GM12878 (cell line): ENCODE measurements around the gene FBXL7. TPM values are rescaled to one million over a fixed set of nuclear protein-coding genes. Genes with fewer than 3 reads are reported as not detected.

Experiments
- ATAC-seq: fragments of 200-7000 bp; cut with Tn5 transposase; 3 replicates; pipeline ENCODE4 v1.9.1; 2020; ENCODE audit warnings: mild to moderate bottlenecking, moderate library complexity
- BruUV-seq: library from RNA; stranded (reverse); fragments of 400-500 nt; replicated peaks from 2 replicates; lab custom pipeline; 2021; lab: Mats Ljungman, UMichigan
- CTCF ChIA-PET: fragments of 300-600 bp; sonication (Branson Sonifier 250); formaldehyde crosslinking; extraction: SDS; loops from one replicate; lab custom pipeline; 2021; ENCODE audit warnings: inconsistent platforms; lab: Yijun Ruan, JAX
- POLR2A ChIA-PET: fragments of 350-600 bp; formaldehyde crosslinking; extraction: SDS; loops from one replicate; lab custom pipeline; 2021; ENCODE audit warnings: inconsistent platforms; lab: Charles Lee
- RAD21 ChIA-PET: fragments of 300-600 bp; sonication (Branson Sonifier 250); formaldehyde crosslinking; loops from one replicate; lab custom pipeline; 2023; ENCODE audit warnings: antibody characterized with exemption; ENCODE audit not compliant: unreplicated experiment; lab: Charles Lee
- SMC1A ChIA-PET: fragments of 300-600 bp; sonication (Branson Sonifier 250); formaldehyde crosslinking; loops from one replicate; lab custom pipeline; 2023; ENCODE audit not compliant: unreplicated experiment, uncharacterized antibody; lab: Charles Lee
- DNase-seq: peaks from one replicate; pipeline ENCODE4 v3.0.0-alpha.2; 2011; ENCODE audit warnings: low read depth, low spot score
- FAIRE-seq: peaks from 3 replicates; lab custom pipeline; 2011; peaks lifted over from hg19 to GRCh38; lab: Jason Lieb, UNC
- H2AFZ ChIP-seq: 2 replicates; pipeline ENCODE4 v1.6.0; 2011; ENCODE audit warnings: low read depth, low read length, control low read depth; ENCODE audit not compliant: control insufficient read depth
- H3K27ac ChIP-seq: 2 replicates; pipeline ENCODE4 v1.5.1; 2011; ENCODE audit warnings: control low read depth; ENCODE audit not compliant: control insufficient read depth, insufficient read depth
- H3K27me3 ChIP-seq, 2 experiments: replicated peaks in 1 of 2; 2 replicates each; pipeline versions ENCODE4 v1.6.0 to v1.6.1; 2011; ENCODE audit warnings: low read length in 1 of 2; ENCODE audit not compliant: control insufficient read depth in 2 of 2, insufficient read depth in 2 of 2
- H3K36me3 ChIP-seq, 2 experiments: 2 replicates each; pipeline ENCODE4 v1.5.1; 2011; ENCODE audit warnings: low read length in 1 of 2; ENCODE audit not compliant: control insufficient read depth in 2 of 2, insufficient read depth in 2 of 2
- H3K4me1 ChIP-seq: 2 replicates; pipeline ENCODE4 v1.6.1; 2011; ENCODE audit warnings: mild to moderate bottlenecking, low read length, moderate library complexity, mixed read lengths; ENCODE audit not compliant: control insufficient read depth, insufficient read depth
- H3K4me2 ChIP-seq: 2 replicates; pipeline ENCODE4 v1.6.0; 2011; ENCODE audit warnings: control low read depth; ENCODE audit not compliant: control insufficient read depth, insufficient read depth
- H3K4me3 ChIP-seq: fragments of 200-600 bp; sonication (generic); 2 replicates; pipeline ENCODE4 v1.5.1; 2016
- H3K79me2 ChIP-seq: 2 replicates; pipeline ENCODE4 v1.6.0; 2011; ENCODE audit warnings: low read length; ENCODE audit not compliant: control insufficient read depth, insufficient read depth
- H3K9ac ChIP-seq: 2 replicates; pipeline ENCODE4 v1.8.0; 2011; ENCODE audit warnings: low read length, control low read depth, mixed read lengths; ENCODE audit not compliant: control insufficient read depth, insufficient read depth
- H3K9me3 ChIP-seq: replicated peaks from 3 replicates; pipeline ENCODE4 v1.5.1; 2011; ENCODE audit warnings: mild to moderate bottlenecking, low read length; ENCODE audit not compliant: control insufficient read depth, insufficient read depth
- H4K20me1 ChIP-seq: 2 replicates; pipeline ENCODE4 v1.6.0; 2011; ENCODE audit not compliant: control insufficient read depth, insufficient read depth
- BCLAF1 ChIP-seq: fragments of 450-650 bp; IDR thresholded peaks from 2 replicates; pipeline ENCODE4 v1.6.1; 2017; ENCODE audit warnings: antibody characterized with exemption, mild to moderate bottlenecking, moderate library complexity
- CTCF ChIP-seq, 3 experiments: IDR thresholded peaks in 2 of 3; conservative IDR thresholded peaks in 1 of 3; 2 replicates each; pipeline ENCODE4 v1.5.1; 2011; ENCODE audit warnings: low read depth in 3 of 3, low read length in 3 of 3, mild to moderate bottlenecking in 3 of 3, control low read depth in 2 of 3, moderate library complexity in 2 of 3, inconsistent platforms in 1 of 3, mixed read lengths in 1 of 3; ENCODE audit not compliant: control insufficient read depth in 2 of 3, insufficient read depth in 1 of 3; ENCODE audit errors: extremely low read depth in 1 of 3
- DPF2 ChIP-seq: fragments of 450-650 bp; IDR thresholded peaks from 2 replicates; pipeline ENCODE4 v1.6.1; 2017; ENCODE audit warnings: mild to moderate bottlenecking
- HSF1 ChIP-seq: fragments of 150-350 bp; IDR thresholded peaks from 2 replicates; pipeline ENCODE4 v1.6.1; 2014; ENCODE audit warnings: mild to moderate bottlenecking, low read depth, low read length
- IKZF2 ChIP-seq, 2 experiments: fragments of 450-650 bp; IDR thresholded peaks; 2 replicates each; pipeline ENCODE4 v1.6.1; 2017; ENCODE audit warnings: mild to moderate bottlenecking in 2 of 2, moderate library complexity in 2 of 2
- MEF2B ChIP-seq: fragments of 450-650 bp; IDR thresholded peaks from 2 replicates; pipeline ENCODE4 v1.6.1; 2018; ENCODE audit warnings: mild to moderate bottlenecking, moderate library complexity; ENCODE audit not compliant: partially characterized antibody, poor library complexity, severe bottlenecking
- MXI1 ChIP-seq: fragments of 150-350 bp; IDR thresholded peaks from 2 replicates; pipeline ENCODE4 v1.6.1; 2011; ENCODE audit warnings: low read depth, mild to moderate bottlenecking, inconsistent platforms, low read length, improper control_type of control experiment
- MYC ChIP-seq: IDR thresholded peaks from 2 replicates; pipeline ENCODE4 v1.6.1; 2011; ENCODE audit warnings: mild to moderate bottlenecking, low read length, moderate library complexity, inconsistent platforms; ENCODE audit not compliant: insufficient read depth, insufficient replicate concordance, insufficient read length, severe bottlenecking
- PML ChIP-seq: IDR thresholded peaks from 2 replicates; pipeline ENCODE4 v1.6.1; 2012; ENCODE audit warnings: low read length, inconsistent platforms
- SRF ChIP-seq, 2 experiments: IDR thresholded peaks; 2 replicates each; pipeline ENCODE4 v1.6.1; 2011; ENCODE audit warnings: low read depth in 2 of 2, low read length in 2 of 2, mild to moderate bottlenecking in 1 of 2, moderate library complexity in 1 of 2
- ZZZ3 ChIP-seq: IDR thresholded peaks from 2 replicates; pipeline ENCODE4 v1.6.1; 2011; ENCODE audit warnings: low read depth; ENCODE audit not compliant: control insufficient read depth, insufficient read length
- WGBS: methylation state at CpG from one replicate; pipeline ENCODE4 v1.1.6; 2016; ENCODE audit warnings: low lambda C conversion rate; ENCODE audit not compliant: insufficient replicate concordance, insufficient coverage; ENCODE audit errors: missing lambda C conversion rate; 5-methylcytosine and 5-hydroxymethylcytosine counted together
- in situ Hi-C: fragments of 300-500 bp; cut with MboI; formaldehyde crosslinking; loops from 9 replicates; pipeline ENCODE4 v1.14.3; 2018; ENCODE audit warnings: mixed read lengths
- intact Hi-C: fragments of 100-400 bp; cut with micrococcal nuclease; formaldehyde crosslinking; loops from one replicate; pipeline ENCODE4 v1.14.2; 2022; ENCODE audit not compliant: unreplicated experiment
- polyA plus RNA-seq, 11 experiments: library from polyadenylated mRNA; depleted of rRNA in 4 of 11; unstranded in 6 of 11; stranded (reverse) in 5 of 11; fragments of >200 nt; fragmentation: Nextera tagmentation in 4 of 11; fragmentation: Illumina TruSeq in 1 of 11; extraction: Ambion mirVana in 4 of 11; extraction: Trizol in 1 of 11; gene quantifications; 1 replicate in 1 of 11; 2 replicates in 10 of 11; pipeline versions ENCODE4 v1.2.1 to v1.2.3, GENCODE V29; 2011 to 2016; ENCODE audit warnings: inconsistent platforms in 2 of 11, missing spikeins in 2 of 11, low read depth in 1 of 11
- total RNA-seq, 4 experiments: library from RNA; depleted of rRNA in 3 of 4; stranded (reverse); fragments of >200 nt in 3 of 4; fragmentation: Illumina TruSeq in 1 of 4; extraction: Trizol in 1 of 4; gene quantifications; 2 replicates each; pipeline versions ENCODE4 v1.2.1 to v1.2.3, GENCODE V29; 2013 to 2021

The FBXL7 gene
- total and polyA plus RNA-seq, 10 of the 15 experiments (the other 5 are each of a cell fraction or from before 2014, with no cell fraction given), result 0.03 to 0.44 (median 0.16) TPM

GRCh38 chr5:15689836-15690235 lies 189.9 kb downstream of the FBXL7 start:
- no peaks in the 10 kb centered on the region for H3K4me1 ChIP-seq
- no peak overlapping the region for H2AFZ ChIP-seq
- H3K27ac ChIP-seq, result no peak overlapping the region
- SMC1A ChIA-PET, result no interaction called here
- BruUV-seq, result no TSS peak
- no peaks in the 10 kb centered on the region for H4K20me1 ChIP-seq
- H3K9me3 ChIP-seq, result no peaks in the 10 kb centered on the region
- ATAC-seq (no peak), DNase-seq (no peak), FAIRE-seq (no peak)
- H3K27me3 ChIP-seq, result no peaks in the 10 kb centered on the region
- no peak overlapping the region for H3K4me2 ChIP-seq
- H3K9ac ChIP-seq, result no peak overlapping the region
- no peak overlapping the region for H3K4me3 ChIP-seq
- 94% methylated on average over 1 of the region's 1 CpG for WGBS
- TF ChIP-seq BCLAF1 (no peak), MYC (no peak), MXI1 (no peak), SRF (IDR thresholded peaks at IDR 0.05; ENCODE audit: low read depth in 2 of 2, low read length in 2 of 2) (no peak), HSF1 (no peak), DPF2 (no peak), ZZZ3 (no peak), IKZF2 (IDR thresholded peaks at IDR 0.05) (no peak), CTCF (IDR thresholded peaks at IDR 0.05 in 2 of 3, conservative IDR thresholded peaks at IDR 0.05 in 1 of 3; ENCODE audit: control insufficient read depth in 2 of 3, extremely low read depth in 1 of 3, insufficient read depth in 1 of 3, low read depth in 3 of 3, low read length in 3 of 3) (no peak), PML (no peak), MEF2B (no peak)
- RAD21 ChIA-PET, result no interaction called here
- in situ Hi-C loops (no loop called here), intact Hi-C loops (loop anchor here (10.0 kb wide), 1 partner anchor 305 kb away; no protein-coding TSS in a partner anchor)
- CTCF ChIA-PET, result no interaction called here
- no peaks in the 10 kb centered on the region for H3K36me3 ChIP-seq
- POLR2A ChIA-PET, result no interaction called here
- no peaks in the 10 kb centered on the region for H3K79me2 ChIP-seq
